HG03039 (cell line): Measurements from ENCODE around the gene UBR3.

Experiments
- ATAC-seq: cut with Tn5 transposase; IDR thresholded peaks from one replicate; pipeline ENCODE4 v1.9.1; 2021; ENCODE audit warnings: mild to moderate bottlenecking, moderate library complexity; ENCODE audit not compliant: unreplicated experiment

The UBR3 gene

DNA sequence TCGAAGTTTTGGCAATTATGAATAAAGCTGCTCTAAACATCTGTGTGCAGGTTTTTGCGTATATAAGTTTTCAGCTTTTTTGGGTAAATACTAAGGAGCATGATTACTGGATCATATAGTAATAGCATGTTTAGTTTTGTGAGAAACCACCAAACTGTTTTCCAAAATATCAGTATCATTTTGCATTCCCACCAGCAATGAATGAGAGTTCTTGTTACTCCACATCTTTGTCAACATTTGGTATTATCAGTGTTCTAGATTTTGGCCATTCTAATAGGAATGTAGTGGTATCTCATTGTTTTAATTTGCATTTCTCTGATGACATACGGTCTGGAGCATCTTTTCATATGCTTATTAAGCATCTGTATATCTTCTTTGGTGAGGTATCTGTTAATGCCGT, 207.3 kb downstream of the UBR3 start:
- ATAC-seq: no peak

DNA sequence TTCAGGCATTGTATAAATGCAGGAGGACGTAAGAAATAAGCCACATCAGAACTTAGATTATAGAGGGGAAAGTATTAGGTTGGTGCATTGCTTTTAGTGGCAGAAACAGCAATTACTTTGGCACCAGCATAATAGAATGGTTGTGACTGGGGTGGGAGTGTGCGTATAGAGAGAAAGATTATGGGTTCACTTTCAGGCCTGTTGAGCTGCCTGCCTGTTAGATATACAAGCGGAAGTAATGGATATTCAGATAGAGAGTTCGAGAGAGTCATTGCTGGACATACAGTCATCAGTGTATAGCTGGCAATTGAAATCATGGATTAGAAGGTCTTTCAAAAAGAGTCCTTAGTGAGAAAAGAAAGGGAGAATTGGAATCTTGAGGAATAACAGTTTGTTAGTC, 211.5 kb downstream of the UBR3 start:
- ATAC-seq: no peak

DNA sequence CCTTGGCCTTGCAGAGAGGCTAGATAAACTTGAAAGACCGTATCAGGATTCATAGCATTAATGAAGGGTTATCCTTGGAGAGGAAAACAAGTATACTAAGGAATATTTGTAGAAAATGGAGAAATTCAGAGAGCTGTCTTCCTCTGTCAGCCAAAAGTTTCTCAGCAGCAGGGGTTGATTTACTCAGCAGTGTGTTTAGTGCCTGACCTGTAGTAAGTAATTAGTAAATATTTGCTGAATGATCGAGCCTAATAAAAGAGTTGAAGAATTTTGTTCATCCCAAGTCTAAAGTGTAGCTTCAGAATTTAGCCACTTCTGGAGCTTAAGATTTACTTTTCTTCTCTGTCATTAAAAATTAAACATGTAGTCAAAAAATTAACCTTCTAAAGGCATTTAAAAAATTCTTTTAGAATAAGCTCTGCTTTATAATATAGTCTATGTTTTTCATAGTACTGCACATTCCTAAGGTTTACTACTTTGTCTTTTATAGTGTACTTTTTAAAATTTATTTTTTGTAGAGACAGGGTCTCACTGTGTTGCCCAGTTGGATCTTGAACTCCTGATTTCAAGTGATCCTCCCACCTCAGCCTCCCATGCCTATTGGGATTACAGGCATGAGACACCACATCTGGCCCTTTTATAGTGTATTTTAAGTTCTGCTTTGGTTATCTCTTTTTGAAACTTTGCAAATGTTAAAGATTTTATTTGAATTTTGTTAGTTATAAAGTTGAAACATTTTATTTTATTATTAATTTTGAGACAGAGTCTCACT, 212.3 kb downstream of the UBR3 start:
- ATAC-seq: no peak

DNA sequence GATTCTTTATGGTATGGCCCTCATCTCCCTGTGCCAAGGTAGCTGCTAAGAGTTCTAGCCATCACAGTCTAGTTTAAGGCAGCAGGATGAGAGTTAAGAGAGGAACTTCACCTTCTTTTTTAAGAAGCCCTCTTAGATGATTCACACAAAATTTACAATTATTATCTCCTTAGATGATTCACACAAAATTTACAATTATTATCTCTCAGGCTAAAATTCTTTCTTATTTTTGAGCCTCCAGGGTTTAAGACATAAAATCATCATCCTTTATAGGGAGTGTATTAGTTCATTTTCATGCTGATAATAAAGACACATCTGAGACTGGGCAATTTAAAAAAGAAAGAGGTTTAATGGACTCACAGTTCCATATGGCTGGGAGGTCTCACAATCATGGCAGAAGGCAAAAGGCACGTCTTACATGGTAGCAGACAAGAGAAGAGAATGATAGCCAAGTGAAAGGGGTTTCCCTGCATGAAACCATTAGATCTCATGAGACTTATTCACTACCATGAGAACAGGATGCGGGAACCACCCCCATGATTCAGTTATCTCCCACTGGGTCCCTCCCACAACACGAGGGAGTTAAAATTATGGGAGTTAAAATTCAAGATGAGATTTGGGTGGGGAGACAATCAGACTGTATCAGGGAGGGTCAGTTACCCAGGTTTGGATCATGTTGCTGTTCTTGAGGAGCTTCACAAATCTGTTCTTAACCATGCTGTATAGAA, 217.7 kb downstream of the UBR3 start:
- no peak for ATAC-seq

DNA sequence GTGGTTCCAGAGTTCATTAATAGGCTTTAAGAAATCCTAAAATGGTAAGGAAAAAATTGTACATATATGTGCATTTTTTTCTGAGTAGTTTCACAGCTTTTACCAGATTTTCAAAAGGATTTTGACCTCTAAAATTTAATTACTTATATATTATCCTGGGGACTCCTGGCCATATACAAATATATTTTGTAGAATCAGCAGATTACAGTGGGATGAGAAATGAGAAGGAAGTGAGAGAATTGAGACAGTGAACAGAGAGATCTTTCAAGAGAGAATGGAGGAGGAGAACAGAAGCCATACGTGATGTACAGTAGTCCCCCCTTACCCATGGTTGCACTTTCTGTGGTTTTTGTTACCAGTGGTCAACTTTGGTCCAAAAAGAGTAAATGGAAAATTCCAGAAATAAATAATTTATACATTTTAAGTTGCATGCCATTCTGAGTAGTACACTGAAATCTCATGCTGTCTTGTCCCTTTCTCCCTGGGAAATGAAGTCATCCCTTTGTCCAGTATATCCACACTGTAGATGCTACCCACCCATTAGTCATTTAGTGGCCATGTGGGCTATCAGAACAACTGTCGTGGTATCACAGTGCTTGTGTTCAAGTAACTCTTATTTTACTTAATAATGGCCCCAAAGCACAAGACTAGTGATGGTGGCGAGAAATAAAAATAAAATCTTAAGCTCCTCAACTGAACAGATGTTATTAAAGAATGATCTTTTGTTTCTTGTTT, 220.2 kb downstream of the UBR3 start:
- ATAC-seq: no peak

DNA sequence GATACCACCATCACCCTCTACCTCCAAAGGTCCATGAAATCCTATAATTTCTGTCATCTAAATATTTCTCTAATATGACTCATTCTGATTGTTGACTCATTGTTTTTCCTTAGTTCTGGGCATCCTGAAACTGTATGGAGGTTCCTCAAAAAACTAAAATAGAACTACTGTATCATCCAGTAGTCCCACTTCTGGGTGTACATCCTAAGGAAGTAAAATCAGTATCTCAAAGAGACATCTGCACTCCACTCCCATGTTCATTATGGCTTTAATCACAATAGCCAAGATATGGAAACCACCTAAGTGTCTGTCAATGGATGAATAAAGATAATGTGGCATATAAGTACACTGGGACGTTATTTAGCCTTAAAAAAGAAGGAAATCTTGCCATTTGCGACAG, 224.9 kb downstream of the UBR3 start:
- ATAC-seq: no peak

DNA sequence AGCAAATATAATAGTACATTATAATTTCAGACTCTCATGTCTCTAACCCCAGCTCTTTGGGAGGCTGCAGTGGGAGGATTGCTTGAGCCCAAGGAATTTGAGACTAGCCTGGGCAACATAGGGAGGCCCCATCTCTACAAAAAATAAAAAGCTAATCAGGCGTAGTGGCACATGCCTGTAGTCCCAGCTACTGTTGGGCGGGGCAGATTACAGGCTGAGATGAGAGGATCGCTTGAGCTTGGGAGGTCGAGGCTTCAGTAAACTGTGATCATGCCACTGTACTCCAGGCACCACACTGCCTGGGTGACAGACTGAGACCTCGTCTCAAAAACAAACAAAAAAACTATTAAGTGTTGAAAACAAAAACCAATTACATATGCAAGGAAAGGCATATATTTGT, 227.7 kb downstream of the UBR3 start:
- no peak for ATAC-seq

DNA sequence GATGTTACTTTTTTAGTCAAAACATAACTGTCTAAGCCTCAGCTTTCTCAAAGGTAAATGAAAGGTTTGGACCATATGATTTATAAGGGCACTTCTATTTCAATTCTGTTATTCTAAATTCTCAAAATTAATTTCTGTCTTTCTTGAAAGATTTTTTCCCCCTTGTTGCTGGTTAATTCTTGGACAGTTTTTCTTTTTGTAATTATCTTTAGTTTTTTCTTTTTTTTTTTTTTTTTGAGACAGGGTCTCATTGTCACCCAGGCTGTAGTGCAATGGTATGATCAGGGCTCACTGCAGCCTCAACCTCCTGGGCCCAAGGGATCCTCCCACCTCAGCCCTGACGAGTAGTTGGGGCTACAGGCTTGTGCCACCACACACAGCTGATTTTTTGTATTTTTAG, 229.6 kb downstream of the UBR3 start:
- ATAC-seq: no peak

DNA sequence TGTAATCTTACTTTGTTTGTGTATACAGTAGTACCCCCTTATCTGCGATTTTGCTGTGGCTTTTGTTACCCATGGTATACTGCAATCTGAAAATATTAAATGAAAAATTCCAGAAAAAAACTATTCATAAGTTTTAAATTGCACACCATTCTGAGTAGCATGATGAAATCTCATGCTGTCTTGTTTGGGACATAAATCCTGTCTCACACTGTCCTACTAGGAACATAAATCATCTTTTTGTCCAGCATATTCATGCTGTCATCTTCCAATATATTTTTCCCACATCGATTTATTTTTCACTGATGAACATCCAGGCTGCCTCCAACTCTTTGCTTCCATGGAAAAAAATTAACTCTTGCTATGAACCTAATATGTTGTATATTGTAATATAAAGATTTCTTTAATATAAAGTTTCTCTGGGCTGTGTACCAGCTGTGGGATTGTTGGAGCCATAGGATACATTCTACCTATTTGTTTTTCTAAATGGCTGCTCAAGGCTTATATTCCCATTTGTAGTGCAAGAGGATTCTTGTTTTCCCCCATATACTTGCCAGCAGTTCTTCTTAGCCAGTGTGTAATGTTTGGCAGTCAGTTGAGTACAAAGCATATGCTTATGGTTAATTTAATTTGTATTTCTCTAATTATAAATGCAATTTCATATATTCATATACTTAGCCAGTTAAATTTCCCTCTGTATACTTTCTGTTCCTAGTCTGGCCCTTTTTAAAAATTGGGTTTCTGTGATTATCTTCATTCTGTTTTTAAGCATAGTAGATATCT, 236.4 kb downstream of the UBR3 start:
- no peak for ATAC-seq

DNA sequence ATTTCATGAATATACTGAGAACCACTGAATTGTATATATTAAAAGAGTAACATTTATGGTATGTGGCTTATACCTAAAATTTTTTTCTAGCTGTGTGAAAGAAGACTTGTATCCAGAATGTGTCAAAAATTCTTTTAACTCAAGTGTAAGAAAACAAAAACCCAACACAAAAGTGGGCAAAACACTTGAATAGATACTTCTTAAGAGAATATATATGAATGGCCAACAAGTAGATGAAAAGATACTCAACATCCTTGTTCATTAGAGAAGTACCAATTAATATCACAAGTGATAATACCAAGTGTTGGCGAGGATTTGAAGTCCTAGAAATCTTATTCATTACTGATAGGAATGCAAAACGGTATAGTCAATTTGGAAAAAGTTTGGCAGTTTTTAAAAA, 243.5 kb downstream of the UBR3 start:
- no peak for ATAC-seq

DNA sequence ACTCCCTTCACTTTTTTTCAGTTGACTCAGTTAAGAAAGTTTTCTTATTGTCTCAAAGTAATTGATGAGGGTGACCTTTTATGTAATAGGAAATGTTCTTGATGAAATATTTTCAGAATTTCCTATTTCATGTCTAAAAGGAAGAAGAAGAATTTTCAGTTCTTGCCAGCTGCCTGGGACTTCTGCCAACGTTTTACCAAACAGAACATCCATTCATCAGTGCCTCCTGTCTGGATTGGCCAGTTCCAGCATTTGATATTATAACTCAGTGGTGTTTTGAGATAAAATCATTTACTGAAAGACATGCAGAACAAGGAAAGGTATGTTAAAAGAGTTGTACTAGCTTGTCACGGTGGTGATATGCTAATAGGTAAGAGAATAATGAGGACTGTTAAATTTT, 246.0 kb downstream of the UBR3 start:
- no peak for ATAC-seq

DNA sequence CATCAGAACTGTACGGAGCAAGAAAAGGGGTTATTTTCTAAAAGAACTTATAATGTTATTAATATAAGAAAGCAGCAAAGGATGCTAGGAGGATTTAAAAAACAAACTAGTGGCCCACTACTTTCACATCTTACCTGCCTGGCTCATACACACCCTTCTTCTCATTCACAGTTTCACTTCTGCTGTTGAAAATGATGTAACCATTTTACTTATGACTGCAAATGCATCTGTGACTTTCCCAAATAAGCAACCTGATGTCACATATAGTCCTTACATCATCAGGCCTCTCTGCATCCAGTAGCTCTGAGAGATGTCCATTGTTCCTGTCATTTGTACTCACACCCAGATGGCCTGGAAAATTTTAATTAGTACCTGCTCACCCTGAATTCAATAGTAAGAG, 248.9 kb downstream of the UBR3 start:
- no peak for ATAC-seq

DNA sequence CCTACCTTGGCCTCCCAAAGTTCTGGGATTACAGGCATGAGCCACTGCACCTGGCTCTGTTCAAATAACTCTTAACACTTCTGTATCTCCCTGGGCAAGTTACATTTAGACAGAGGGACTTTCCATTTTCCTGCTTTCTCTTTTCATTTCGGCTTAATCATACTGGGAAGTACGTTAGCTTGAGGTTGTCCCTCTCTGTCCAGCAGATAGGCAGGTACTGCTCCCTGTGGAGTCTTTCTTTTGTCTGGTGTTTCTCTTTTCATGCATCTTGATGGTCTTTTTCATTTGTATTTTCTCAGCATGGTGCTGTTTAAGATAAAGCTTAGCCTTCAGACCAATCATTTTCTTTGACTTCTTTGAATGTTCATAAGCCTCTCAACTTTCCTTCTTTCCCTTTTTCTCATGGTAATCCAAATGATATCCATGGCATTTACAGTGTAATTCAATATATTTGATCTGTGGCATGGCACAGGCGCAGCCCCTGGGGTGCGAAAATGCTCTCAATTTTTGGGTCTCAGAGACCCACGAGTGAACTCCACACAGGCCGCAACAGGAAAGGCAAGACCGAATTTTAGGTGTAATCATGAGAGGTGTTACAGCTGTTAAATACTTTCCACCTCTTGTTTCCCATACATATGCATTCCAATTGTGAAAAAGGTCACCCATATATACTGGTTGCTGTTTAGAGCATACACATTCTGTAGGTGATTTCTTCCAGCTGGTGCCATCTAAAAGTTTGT, 250.7 kb downstream of the UBR3 start:
- no peak for ATAC-seq

DNA sequence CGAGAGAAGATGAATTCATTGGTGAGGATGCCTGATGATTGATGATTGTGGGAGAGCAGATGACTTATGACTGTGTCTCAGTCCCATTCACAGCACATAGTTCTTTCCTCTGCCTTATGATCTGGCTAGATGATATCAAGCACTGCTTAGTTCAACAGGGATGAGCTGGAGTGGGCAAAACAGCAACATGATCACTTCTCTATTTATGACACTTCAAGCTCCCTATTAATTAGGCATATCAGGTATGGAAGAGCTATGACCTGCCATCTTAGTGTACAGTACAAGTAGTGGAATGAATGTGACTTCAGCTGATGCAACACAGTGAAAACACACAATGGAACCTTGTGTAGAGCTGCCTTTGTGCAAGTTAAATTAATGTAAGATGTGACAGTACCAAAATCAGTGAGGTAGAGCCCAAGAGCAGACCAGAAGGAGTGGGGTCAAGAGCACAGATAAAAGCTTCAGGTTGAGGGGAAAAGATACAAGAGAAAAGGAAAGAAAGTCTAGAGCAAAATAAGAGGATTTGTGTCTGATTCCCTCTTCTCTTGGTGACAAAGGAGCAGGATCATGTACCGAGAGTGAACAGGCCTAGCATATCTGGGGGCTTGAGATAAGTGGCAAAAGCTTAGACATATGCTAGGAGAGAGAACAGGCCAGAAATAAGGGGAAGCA, 257.7 kb downstream of the UBR3 start:
- ATAC-seq: no peak

DNA sequence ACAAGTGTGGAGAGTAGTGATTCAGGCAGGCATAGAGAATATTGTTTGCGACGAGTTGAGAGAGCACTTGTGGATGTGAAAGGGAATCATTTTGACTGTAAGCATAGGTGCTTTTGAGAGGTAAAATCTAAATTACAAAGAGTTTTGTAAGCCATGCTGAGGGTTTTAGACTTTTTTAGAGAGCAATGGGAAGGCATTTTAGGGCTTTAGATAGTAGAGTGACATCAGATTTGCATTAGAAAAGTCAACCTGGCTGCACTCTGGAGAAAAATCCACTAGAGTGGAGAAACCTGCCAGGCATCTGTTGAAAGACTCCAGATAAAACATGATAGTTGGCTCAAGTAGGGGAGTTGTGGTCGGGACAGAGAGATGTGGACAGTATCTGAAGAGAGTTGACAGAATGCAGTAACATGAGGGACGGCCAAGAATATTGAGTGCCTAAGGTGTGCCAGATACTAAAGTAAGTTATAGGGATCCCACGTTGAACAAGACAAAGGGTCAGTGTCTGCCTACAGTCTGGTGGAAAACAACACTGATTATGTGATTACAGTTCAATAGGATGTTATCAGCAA, 258.9 kb downstream of the UBR3 start:
- no peak for ATAC-seq

DNA sequence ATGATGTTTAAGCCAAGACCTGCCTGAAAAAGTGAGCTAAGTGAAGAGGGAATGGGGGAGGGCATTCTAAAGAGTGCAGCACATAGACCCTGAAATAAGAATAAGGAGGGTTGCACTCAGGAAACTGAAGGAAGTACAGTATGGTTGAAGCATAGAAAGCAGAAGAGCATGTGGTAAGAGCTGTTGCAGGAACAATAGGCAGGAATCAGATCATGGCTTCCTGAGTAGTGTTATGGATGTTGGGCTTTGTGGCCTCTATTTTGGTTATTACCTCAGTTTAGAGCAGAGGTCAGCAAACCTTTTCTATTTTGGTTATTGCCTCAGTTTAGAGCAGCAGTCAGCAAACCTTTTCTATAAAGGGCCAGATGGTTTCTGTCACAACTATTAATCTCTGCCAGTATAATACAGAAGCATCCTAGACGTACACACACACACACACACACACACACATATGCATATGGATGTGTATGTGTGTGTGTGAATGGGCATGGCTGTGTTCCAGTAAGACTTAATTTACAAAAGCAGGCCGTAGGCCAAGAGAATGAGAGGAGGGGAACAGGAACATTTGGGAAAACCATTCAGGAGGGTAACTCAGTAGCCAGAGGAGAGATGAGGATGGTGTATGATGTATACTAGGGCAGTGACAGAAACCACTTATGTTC, 259.6 kb downstream of the UBR3 start:
- no peak for ATAC-seq

DNA sequence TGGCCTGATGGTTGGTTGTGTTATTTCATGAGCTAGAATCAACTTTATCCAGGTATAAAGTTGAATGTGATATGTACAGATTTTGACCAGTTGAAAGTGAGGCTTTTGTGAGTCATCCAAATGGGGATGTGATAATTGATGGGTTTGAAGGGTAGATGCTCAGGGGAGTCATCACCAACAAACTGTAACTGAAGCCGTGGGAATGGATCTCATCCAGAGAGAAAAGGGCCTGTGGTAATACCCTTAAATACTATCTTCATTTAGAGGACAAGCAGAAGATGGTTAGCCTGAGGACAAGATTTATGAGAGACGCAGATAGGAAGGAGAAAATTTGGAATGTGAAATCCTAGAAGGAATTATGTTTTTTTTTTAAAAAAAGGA, 260.1 kb downstream of the UBR3 start:
- no peak for ATAC-seq

DNA sequence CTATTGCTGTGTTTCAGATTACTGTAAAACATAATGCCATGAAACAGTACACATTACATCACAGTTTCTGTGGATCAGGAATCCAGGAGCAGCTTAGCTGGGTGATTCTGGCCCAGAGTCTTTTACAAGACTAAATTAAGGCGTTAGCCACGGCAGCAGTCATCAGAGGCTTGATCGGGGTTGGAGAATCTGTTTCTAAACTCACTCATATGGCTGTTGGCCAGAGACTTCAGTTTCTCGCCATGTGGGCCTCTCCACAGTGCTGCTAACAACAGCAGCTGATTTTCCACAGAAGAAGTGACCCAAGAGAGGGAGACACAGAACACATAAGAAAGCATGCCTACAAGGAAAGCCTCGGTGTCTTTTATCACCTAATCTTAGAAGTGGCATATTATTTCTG, 261.5 kb downstream of the UBR3 start:
- no peak for ATAC-seq

DNA sequence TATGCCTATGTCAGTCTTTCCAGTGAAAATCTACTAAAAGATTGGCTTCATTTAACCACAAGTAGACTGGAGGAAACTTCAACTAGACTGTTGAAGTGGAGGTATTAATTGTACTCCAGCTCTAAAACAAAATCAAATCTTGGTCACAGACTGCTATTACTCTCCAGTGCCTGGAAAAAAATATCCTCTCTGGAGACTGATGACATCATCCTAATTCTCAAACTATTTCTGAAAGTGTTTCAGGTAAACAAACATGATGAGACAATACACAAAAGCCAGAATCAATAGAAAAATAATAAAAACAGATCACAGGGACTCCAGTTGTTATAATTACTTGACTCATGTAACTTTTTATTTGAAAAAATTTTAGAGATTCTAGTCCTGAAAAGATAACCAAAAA, 263.0 kb downstream of the UBR3 start:
- no peak for ATAC-seq
